Small intestine (tissue), 7 donors: ENCODE data around the gene KIAA1755. TPM values are rescaled to one million over a fixed set of nuclear protein-coding genes. Genes with fewer than 3 reads are reported as not detected.
"Not testable (repeated sequence)": the region's sequence is repeated elsewhere in the genome, so short reads cannot be mapped to it uniquely, and the experiment has no call there.

Experiments used
- DNase-seq, 2 donors: peaks; one replicate each; pipeline versions ENCODE4 v3.0.0 to v3.0.0-alpha.2; 2013
- FAIRE-seq: peaks from 2 replicates; lab custom pipeline; 2012; peaks lifted over from hg19 to GRCh38; lab: Jason Lieb, UNC
- H3K27ac ChIP-seq, 3 donors: one replicate each; pipeline ENCODE4 v1.5.1; 2013; ENCODE audit warnings: low read length in 2 of 3, mild to moderate bottlenecking in 2 of 3, control low read depth in 1 of 3, inconsistent platforms in 1 of 3, low read depth in 1 of 3, moderate library complexity in 1 of 3
- H3K27me3 ChIP-seq, 3 donors: one replicate each; pipeline ENCODE4 v1.6.1; 2013; ENCODE audit warnings: low read length in 3 of 3, inconsistent platforms in 1 of 3; ENCODE audit not compliant: control insufficient read depth in 3 of 3, insufficient read depth in 3 of 3
- H3K36me3 ChIP-seq, 3 donors: one replicate each; pipeline ENCODE4 v1.6.1; 2013; ENCODE audit warnings: low read length in 3 of 3, inconsistent platforms in 1 of 3, low read depth in 1 of 3, mild to moderate bottlenecking in 1 of 3, moderate library complexity in 1 of 3; ENCODE audit not compliant: control insufficient read depth in 3 of 3, insufficient read depth in 2 of 3
- H3K4me1 ChIP-seq, 3 donors: one replicate each; pipeline ENCODE4 v1.6.1; 2013; ENCODE audit warnings: low read length in 2 of 3, inconsistent platforms in 1 of 3, low read depth in 1 of 3, mild to moderate bottlenecking in 1 of 3, moderate library complexity in 1 of 3; ENCODE audit not compliant: control insufficient read depth in 3 of 3, insufficient read depth in 2 of 3
- H3K4me3 ChIP-seq, 3 donors: one replicate each; pipeline ENCODE4 v1.5.1; 2013; ENCODE audit warnings: low read length in 3 of 3, control low read depth in 1 of 3, inconsistent platforms in 1 of 3, low read depth in 1 of 3, mild to moderate bottlenecking in 1 of 3, moderate library complexity in 1 of 3
- H3K9me3 ChIP-seq, 2 donors: one replicate each; pipeline ENCODE4 v1.6.1; 2013; ENCODE audit warnings: low read depth in 1 of 2, low read length in 1 of 2; ENCODE audit not compliant: control insufficient read depth in 2 of 2, insufficient read depth in 1 of 2
- WGBS, 3 donors: extraction: QIAGEN DNeasy Blood & Tissue Kit; methylation state at CpG; one replicate each; pipeline ENCODE4 v1.1.7; 2013; 5-methylcytosine and 5-hydroxymethylcytosine counted together
- polyA plus RNA-seq, 4 donors: library from polyadenylated mRNA; stranded (reverse) in 3 of 4; unstranded in 1 of 4; fragments of 200-250 nt in 3 of 4; fragments of 120-200 nt in 1 of 4; gene quantifications; one replicate each; pipeline versions ENCODE4 v1.2.1 to v1.2.3, GENCODE V29; 2013
- donor health status: healthy with polysubstance abuse.
- donor health status: control.
- donor health status: control.
- donor health status: Bipolar disorder and iron deficiency.
- donor health status: healthy.

Gene KIAA1755
- polyA plus RNA-seq, 4 donors, result 0.45 to 5.6 (median 1.5) TPM

- H3K4me3 ChIP-seq, H3K4me1 ChIP-seq, H3K36me3 ChIP-seq, H3K9me3 ChIP-seq, FAIRE-seq, DNase-seq: not testable (repeated sequence)
- Histone ChIP-seq H3K27ac (peak overlapping the region in 1 of 3 donors; percentile 52), H3K27me3 (peaks cover 0 to 13% (median 2%) of the 10 kb centered on the region in 3 donors)
- WGBS, 3 donors, result 71 to 82% (median 77%) methylated on average over 4 of the region's 4 CpGs
Measured at GRCh38 chr20:38254621-38255020, 5.9 kb downstream of the KIAA1755 start.

- Histone ChIP-seq H3K4me3 (no peak overlapping the region), H3K36me3 (no peaks in the 10 kb centered on the region), H3K27me3 (peaks cover 0 to 3% (median 2%) of the 10 kb centered on the region in 3 donors), H3K9me3 (no peaks in the 10 kb centered on the region), H3K27ac (no peak overlapping the region), H3K4me1 (no peaks in the 10 kb centered on the region)
- WGBS, 3 donors, result 78 to 85% (median 80%) methylated on average over 6 of the region's 6 CpGs
- no peak for FAIRE-seq
- no peak for DNase-seq
Measured at GRCh38 chr20:38253571-38253970, 7.0 kb downstream of the KIAA1755 start.

DNA sequence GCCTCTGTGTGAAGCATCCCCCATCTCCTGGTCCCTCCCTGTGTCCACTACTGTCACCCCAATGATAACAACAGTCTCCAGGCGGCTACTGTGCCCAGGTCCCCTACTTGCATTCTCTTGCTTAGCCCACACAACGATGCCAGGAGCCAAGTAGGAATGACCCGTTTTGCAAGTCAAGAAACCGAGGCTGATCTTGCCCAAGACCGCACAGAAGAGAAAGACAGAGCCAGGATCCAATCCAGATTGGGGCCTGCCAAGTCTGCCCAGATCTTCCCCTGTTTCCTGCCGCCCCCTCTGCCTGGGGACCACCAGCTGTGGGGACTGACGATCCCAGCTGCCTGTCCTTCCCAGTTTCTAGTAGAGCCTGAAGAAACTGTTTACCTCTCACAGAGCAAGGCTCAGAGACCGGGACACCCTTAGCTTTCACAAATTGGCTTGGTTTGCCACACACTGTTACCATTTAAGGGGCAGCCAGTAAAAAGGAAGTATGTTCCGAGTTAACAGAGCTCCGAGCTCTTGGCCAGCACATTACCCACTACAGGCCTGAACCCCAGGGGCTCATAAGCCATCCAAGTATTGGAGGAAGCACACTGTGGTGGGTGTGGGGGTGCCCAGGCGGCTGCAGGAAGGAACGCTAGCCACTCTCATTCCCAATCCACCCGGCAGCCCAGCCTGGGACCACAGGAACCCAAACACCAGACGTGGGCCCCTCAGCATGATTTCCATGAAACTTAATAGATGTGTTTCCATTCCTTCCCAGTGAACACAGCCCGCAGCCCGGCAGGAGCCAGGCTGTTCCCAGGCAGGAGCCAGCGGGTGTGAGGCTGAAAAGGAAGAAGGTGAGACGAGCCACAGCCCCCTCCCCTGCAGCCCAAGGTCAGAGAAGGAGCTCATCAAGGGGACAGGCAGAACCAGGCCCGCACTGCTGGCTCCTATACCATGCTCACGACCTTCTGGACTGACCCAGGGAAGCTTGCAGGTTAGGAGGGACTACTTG, 7.9 kb downstream of the KIAA1755 start:
- Histone ChIP-seq H3K4me1 (no peaks in the 10 kb centered on the region), H3K27me3 (peaks cover 0 to 2% (median 0%) of the 10 kb centered on the region in 3 donors), H3K36me3 (no peaks in the 10 kb centered on the region), H3K4me3 (no peak overlapping the region), H3K9me3 (no peaks in the 10 kb centered on the region), H3K27ac (peak overlapping the region in 2 of 3 donors; percentile 45 to 75)
- no peak for DNase-seq
- 57 to 72% (median 63%) methylated on average over 20 of the region's 20 CpGs for WGBS, 3 donors
- FAIRE-seq, result no peak

GRCh38 chr20:38251441-38251840, 9.1 kb downstream of the KIAA1755 start:
- FAIRE-seq, H3K27ac ChIP-seq: not testable (repeated sequence)
- WGBS, 3 donors, result 81 to 87% (median 81%) methylated on average over 6 of the region's 6 CpGs

GRCh38 chr20:38250609-38251008, 9.9 kb downstream of the KIAA1755 start:
- Histone ChIP-seq H3K36me3 (no peaks in the 10 kb centered on the region), H3K4me1 (no peaks in the 10 kb centered on the region), H3K27me3 (peaks cover 0 to 2% (median 0%) of the 10 kb centered on the region in 3 donors), H3K4me3 (no peak overlapping the region), H3K27ac (no peak overlapping the region), H3K9me3 (no peaks in the 10 kb centered on the region)
- FAIRE-seq (no peak), DNase-seq (no peak)
- 56 to 63% (median 56%) methylated on average over 6 of the region's 6 CpGs for WGBS, 3 donors

More at GRCh38 chr20:38251441-38251840, 9.1 kb downstream of the KIAA1755 start:
- not testable (repeated sequence) for H3K4me1 ChIP-seq, DNase-seq, H3K4me3 ChIP-seq, H3K27me3 ChIP-seq, H3K36me3 ChIP-seq, H3K9me3 ChIP-seq

DNA sequence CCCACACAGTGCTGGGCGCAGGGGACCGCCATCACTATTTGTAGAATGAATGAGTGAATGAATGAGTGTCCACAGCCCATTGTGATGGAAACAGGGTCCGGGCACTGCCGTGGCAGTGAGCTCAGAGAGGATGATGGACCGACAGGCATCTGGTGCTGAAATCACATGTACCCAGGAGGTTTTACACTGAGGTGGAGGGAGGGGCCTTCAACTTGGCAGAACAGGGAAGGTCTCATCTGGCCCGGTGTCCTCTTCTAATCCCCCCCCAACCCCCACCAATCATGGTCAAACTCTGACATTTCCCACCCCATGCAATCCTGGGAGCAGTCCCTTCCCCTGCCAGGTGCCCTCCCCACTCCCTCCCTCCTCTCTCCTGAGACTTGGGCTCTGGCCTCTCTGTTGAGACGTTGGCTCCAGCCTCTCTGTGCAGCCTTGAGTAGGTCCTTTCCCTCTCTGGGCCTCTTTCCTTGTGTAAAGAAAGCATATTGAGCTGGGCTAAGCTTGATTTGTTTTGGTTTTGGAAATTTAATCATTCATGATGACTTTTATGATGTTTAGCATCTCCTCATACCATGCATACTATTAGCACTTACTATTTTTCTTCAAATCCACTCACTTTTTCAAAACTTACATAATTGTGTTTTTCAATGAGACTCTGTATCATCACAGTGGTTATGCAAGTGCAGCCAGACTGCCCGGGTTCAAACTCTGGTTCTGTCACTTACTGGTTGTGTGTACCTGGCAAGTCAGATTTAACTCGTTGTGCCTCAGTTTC, 10.8 kb downstream of the KIAA1755 start:
- Histone ChIP-seq H3K4me1 (no peaks in the 10 kb centered on the region), H3K9me3 (no peaks in the 10 kb centered on the region), H3K27ac (no peak overlapping the region), H3K27me3 (peaks cover 0 to 2% (median 0%) of the 10 kb centered on the region in 3 donors), H3K36me3 (no peaks in the 10 kb centered on the region), H3K4me3 (no peak overlapping the region)
- whole genome bisulfite sequencing, 3 donors, result 72 to 74% (median 72%) methylated on average over 9 of the region's 9 CpGs
- no peak for FAIRE-seq
- DNase-seq, result no peak

DNA sequence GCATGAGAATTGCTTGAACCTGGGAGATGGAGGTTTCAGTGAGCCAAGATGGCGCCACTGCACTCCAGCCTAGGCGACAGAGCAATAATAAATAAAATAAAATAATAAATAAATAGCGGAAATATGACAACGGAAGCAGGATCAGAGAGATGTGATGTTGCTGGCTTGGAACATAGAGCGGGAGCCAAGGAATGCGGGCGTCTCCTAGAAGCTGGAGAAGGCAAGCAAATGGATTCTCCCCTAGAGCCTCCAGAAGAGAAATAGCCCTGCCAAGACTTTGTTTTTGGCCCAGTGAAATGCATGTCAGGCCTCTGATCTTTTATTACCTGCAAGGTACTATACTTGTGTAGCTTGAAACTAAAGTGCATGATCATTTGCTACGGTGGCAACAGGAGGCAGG, 12.4 kb downstream of the KIAA1755 start:
- 61 to 88% (median 79%) methylated on average over 8 of the region's 8 CpGs for WGBS, 3 donors
- H3K4me1 ChIP-seq, result no peaks in the 10 kb centered on the region
- FAIRE-seq (no peak), DNase-seq (no peak)
- no peaks in the 10 kb centered on the region for H3K36me3 ChIP-seq
- no peak overlapping the region for H3K27ac ChIP-seq
- H3K27me3 ChIP-seq, result peaks cover 0 to 2% (median 0%) of the 10 kb centered on the region in 3 donors
- H3K9me3 ChIP-seq, result peaks cover 0 to 6% of the 10 kb centered on the region in 2 donors
- H3K4me3 ChIP-seq, result no peak overlapping the region

DNA sequence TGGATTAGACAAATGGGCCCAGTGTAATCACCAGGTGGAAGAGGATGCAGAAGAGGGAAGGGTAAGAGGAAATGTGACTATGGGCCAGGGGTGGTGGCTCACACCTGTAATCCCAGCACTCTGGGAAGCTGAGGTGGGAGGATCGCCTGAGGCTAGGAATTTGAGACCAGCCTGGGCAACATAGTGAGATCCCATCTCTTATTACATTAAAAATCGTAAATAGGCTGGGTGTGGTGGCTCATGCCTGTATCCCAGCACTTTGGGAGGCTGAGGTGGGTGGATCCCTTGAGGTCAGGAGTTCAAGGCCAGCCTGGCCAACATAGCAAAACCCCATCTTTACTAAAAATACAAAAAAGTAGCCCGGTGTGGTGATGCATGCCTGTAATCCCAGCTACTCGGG, 12.8 kb downstream of the KIAA1755 start:
- not testable (repeated sequence) for FAIRE-seq, H3K27ac ChIP-seq, H3K4me3 ChIP-seq, H3K36me3 ChIP-seq, H3K27me3 ChIP-seq, H3K4me1 ChIP-seq, DNase-seq, H3K9me3 ChIP-seq
- WGBS, 3 donors, result 64 to 94% (median 88%) methylated on average over 4 of the region's 4 CpGs
